Stomach smooth muscle (tissue), 2 donors: ENCODE data around the gene MAP2K5.

Source experiments
- H3K27ac ChIP-seq: one replicate; pipeline ENCODE4 v1.7.0; 2013; ENCODE audit warnings: mild to moderate bottlenecking, low read length, inconsistent platforms
- H3K27me3 ChIP-seq, 2 donors: one replicate each; pipeline ENCODE4 v1.7.0; 2013; ENCODE audit warnings: low read length in 2 of 2; ENCODE audit not compliant: insufficient read depth in 2 of 2, control insufficient read depth in 1 of 2
- H3K36me3 ChIP-seq, 2 donors: one replicate each; pipeline ENCODE4 v1.7.0; 2013; ENCODE audit warnings: low read length in 2 of 2; ENCODE audit not compliant: control insufficient read depth in 2 of 2, insufficient read depth in 2 of 2
- H3K4me1 ChIP-seq: one replicate; pipeline ENCODE4 v1.7.0; 2013; ENCODE audit warnings: low read length; ENCODE audit not compliant: control insufficient read depth, insufficient read depth
- H3K4me3 ChIP-seq, 2 donors: one replicate each; pipeline ENCODE4 v1.7.0; 2013; ENCODE audit warnings: low read length in 2 of 2
- H3K9ac ChIP-seq, 2 donors: one replicate each; pipeline ENCODE4 v1.7.0; 2013; ENCODE audit warnings: low read length in 2 of 2, mild to moderate bottlenecking in 1 of 2
- H3K9me3 ChIP-seq, 2 donors: one replicate each; pipeline ENCODE4 v1.7.0; 2013; ENCODE audit warnings: low read length in 2 of 2; ENCODE audit not compliant: control insufficient read depth in 2 of 2
- donor health status: healthy.
- donor health status: Pancreatic carcinoma.

The MAP2K5 gene

DNA sequence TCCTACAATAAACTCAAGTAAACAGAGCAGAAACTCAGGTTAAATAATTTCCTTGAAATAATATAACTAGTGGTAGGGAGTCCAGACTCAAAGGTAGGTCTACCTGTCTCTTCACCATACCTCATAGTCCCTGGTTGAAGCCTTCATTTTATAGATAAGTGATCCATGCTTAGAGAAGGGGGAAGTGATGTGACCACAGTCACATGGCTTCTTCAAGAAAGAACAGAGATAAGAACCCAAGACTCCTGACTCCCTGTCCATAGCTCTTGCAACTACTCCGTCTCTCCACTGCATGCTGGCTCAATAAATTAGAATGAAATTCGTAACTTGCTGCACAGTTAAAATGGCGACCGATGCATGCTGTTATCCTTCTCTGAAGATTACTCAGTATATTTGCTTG, 32.6 kb upstream of the MAP2K5 start:
- no peak overlapping the region for H3K27ac ChIP-seq
- no peak overlapping the region for H3K9ac ChIP-seq
- no peaks in the 10 kb centered on the region for H3K4me1 ChIP-seq
- peaks cover 14 to 16% of the 10 kb centered on the region in 2 donors for H3K36me3 ChIP-seq
- H3K4me3 ChIP-seq, result no peak overlapping the region
- H3K9me3 ChIP-seq, result no peaks in the 10 kb centered on the region
- no peaks in the 10 kb centered on the region for H3K27me3 ChIP-seq

DNA sequence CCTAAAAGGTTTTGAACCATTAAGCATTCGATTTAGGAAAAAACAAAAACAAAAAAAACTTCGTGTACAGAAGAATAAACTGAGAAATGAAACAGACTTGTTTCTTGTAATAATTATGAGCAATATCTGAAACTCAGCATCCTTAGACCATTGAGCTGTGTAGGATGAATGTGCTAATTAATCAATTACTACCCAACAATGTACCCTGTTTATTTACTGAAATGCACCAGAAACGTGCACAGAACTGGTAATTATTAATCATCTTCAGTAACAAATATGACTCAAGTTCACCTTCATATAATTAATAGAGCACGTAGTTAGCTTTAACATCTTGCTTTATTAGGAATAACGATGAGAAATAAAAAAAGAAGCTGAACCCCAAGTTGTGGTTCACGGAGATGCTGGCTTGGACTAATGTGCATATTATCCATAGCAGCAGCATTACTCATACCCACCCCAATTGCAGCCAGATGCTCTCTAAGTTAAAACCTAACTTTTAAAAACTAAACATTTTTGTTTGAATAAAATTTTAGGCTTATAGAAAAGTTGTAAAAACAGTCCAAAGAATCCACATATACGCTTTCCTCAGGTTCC, 31.8 kb upstream of the MAP2K5 start:
- Histone ChIP-seq H3K9me3 (no peaks in the 10 kb centered on the region), H3K27ac (no peak overlapping the region), H3K4me1 (no peaks in the 10 kb centered on the region), H3K36me3 (peaks cover 14 to 16% of the 10 kb centered on the region in 2 donors), H3K4me3 (no peak overlapping the region), H3K27me3 (no peaks in the 10 kb centered on the region), H3K9ac (no peak overlapping the region)

DNA sequence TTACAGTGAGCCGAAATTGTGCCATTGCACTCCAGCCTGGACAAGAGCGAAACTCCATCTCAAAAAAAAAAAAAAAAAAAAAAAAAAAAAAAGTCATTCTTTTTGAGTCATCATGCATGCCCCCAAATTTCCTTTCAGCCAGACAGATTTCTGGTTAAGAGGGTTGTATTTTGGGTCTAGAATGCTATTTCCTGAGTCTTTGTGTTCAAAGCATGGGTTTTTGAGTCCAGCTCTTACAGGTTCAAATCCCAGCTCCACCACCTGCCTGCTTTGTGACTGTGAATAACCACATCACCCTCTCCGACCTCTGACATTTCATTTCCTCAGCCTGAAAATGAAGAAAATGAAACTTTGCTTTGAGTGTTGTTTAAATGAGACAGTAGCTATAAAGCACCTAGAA, 30.9 kb upstream of the MAP2K5 start:
- no peaks in the 10 kb centered on the region for H3K9me3 ChIP-seq
- no peak overlapping the region for H3K27ac ChIP-seq
- H3K9ac ChIP-seq, result no peak overlapping the region
- H3K27me3 ChIP-seq, result no peaks in the 10 kb centered on the region
- H3K4me3 ChIP-seq, result no peak overlapping the region
- H3K4me1 ChIP-seq, result no peaks in the 10 kb centered on the region
- H3K36me3 ChIP-seq, result peaks cover 14 to 16% of the 10 kb centered on the region in 2 donors

DNA sequence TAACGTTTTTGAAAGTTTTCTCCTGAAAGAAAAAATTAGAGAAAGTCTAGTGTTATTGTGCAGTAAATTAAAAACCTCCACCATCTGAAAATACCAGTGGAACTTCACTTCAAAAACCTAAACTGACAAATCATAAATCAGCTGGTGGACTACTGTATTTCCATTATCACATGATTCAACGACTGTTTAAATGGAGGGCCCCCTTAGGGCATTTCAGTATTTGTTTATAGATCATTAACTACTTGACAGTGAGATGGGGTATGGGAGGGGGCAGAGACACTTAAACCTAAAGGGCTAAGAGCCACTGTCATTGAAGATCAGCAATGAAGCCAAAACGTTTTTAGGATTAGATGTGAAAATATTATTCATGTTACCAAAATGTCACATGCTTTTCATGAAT, 30.4 kb upstream of the MAP2K5 start:
- no peak overlapping the region for H3K27ac ChIP-seq
- no peaks in the 10 kb centered on the region for H3K27me3 ChIP-seq
- H3K4me3 ChIP-seq, result no peak overlapping the region
- H3K4me1 ChIP-seq, result no peaks in the 10 kb centered on the region
- H3K9me3 ChIP-seq, result no peaks in the 10 kb centered on the region
- H3K9ac ChIP-seq, result no peak overlapping the region
- H3K36me3 ChIP-seq, result peaks cover 14 to 16% of the 10 kb centered on the region in 2 donors

DNA sequence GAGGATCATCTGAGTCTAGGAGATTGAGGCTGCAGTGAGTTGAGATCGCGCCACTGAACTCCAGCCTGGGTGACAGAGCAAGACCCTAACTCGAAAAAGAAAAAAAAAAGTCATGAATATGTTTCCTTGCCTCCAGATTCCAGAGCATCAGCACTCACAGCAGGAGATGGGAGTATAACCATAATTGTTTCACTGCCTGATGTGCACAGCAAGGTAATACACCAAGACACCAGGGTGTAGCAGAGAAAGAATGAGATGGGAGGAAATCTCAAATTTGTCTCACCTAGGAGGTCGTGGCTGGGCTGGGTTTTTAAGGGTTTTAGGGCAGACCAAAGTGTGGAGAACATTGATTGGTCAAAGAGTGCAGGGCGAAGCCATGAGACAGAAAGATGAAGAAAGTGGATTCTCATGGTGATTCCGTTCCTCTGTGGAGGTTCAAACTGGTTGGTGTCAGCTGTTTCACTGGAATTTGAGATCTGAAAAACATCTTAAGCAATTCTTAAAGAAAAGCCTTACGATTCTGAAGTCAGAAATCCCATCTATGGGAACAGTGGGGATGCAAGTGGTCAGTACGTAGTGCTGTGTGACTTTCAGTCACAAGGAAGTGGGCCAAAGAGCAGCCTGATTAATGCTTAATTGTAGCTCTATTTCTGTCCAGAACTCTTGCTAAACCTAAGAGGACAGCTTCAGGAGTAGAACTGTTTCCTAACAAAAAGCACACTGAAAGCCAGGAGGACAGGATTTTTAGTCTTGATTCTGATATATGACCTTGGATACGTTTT, 29.4 kb upstream of the MAP2K5 start:
- Histone ChIP-seq H3K4me3 (no peak overlapping the region), H3K27ac (no peak overlapping the region), H3K27me3 (no peaks in the 10 kb centered on the region), H3K36me3 (peaks cover 14 to 16% of the 10 kb centered on the region in 2 donors), H3K9ac (no peak overlapping the region), H3K9me3 (no peaks in the 10 kb centered on the region), H3K4me1 (no peaks in the 10 kb centered on the region)

DNA sequence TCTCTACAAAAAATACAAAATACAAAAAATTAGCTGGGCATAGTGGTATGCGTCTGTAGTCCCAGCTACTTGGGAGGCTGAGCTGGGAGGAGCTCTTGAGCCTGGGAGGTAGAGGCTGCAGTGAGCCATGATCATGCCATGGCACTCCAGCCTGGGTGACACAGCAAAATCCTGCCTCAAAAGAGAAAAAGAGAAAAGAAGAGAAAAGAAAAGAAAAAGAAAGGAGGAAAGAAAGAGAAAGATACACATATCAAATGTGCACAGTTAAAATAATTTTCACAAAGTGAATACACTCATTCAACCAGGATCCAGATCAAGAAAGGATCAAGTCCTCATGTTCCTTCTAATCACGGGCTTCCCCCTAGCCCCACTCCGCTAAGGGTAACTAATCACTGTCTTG, 27.4 kb upstream of the MAP2K5 start:
- Histone ChIP-seq H3K4me3 (no peak overlapping the region), H3K4me1 (no peaks in the 10 kb centered on the region), H3K27ac (no peak overlapping the region), H3K27me3 (no peaks in the 10 kb centered on the region), H3K9ac (no peak overlapping the region), H3K36me3 (peaks cover 12 to 16% of the 10 kb centered on the region in 2 donors), H3K9me3 (no peaks in the 10 kb centered on the region)

DNA sequence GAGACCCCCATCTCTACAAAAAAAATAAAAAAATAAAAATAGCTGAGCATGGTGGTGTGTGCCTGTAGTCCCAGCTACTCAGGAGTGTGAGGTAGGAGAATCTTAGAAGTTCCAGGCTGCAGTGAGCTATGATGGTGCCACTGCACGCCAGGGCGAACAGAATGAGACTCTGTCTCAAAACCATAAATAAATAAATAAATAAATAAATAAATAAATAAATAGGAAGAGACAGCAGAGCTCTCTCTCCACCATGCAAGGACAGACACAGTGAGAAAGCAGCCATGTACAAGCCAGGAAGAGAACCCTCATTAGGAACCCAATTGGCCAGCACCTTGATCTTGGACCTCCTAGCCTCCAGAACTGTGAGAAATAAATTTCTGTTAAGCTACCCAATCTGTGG, 26.9 kb upstream of the MAP2K5 start:
- Histone ChIP-seq H3K9ac (no peak overlapping the region), H3K9me3 (no peaks in the 10 kb centered on the region), H3K27me3 (no peaks in the 10 kb centered on the region), H3K4me1 (no peaks in the 10 kb centered on the region), H3K27ac (no peak overlapping the region), H3K4me3 (no peak overlapping the region), H3K36me3 (peaks cover 10 to 16% of the 10 kb centered on the region in 2 donors)

DNA sequence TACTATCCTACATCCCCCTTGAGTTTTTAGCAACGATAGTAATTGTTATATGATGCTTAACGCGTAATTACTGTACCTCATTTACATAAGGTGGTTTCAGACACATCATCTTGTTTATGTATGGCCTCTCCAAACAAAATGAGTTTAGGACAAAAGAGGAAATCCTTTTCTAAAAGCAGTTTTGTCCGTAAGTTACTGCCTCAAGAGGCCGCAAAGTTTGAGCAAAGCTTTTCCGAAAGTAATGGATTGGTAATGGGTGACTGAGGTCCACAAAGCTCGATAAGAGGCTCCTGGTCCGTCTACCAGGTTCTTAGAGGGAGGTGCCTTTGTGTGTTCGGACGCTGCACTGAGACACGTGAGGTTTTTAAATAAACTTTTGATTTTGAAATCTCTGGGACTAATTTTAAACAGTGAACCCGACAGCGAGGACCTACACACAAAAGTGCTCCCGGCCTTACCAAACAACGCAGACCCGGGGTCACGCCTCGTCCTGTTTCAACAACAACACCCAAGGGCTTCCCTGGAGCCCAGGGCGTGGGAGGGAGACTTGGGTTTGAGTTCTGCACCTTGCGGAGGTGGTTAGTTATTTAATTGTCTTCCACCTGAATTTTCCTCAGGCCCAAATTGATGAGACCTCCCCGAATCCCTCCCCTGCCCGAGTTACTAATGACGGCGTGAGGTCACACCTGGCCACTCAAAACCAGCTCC, 22.0 kb upstream of the MAP2K5 start:
- H3K9ac ChIP-seq, result peak overlapping the region; percentile 86 to 93
- H3K27ac ChIP-seq, result peak overlapping the region; percentile 68
- H3K9me3 ChIP-seq, result no peaks in the 10 kb centered on the region
- no peaks in the 10 kb centered on the region for H3K27me3 ChIP-seq
- no peaks in the 10 kb centered on the region for H3K4me1 ChIP-seq
- no peaks in the 10 kb centered on the region for H3K36me3 ChIP-seq
- peak overlapping the region; percentile 92 to 96 for H3K4me3 ChIP-seq

DNA sequence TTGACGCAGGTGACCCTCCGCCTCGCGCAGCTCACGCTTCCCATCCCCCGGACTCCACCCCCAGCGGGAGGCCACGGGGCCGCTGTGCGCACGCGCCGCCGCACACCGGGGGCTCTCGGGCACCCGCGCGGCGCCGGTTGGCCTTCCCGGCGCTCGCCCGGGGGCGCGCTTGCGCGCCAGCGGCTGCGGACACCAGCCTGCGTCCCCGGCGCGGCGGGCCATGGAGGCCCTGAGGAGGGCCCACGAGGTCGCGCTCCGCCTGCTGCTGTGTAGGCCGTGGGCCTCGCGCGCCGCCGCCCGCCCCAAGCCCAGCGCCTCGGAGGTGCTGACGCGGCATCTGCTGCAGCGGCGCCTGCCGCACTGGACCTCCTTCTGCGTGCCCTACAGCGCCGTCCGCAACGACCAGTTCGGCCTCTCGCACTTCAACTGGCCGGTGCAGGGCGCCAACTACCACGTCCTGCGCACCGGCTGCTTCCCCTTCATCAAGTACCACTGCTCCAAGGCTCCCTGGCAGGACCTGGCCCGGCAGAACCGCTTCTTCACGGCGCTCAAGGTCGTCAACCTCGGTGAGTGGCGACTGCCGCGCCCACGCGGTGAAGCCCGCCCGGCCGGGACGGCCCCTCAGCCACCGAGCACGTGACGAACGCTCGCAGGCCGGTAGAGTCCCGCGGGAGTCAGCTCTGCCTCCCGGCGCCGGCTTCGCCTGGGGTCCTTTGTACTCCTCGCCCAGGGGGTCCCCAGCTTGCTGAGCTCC, 21.3 kb upstream of the MAP2K5 start, which contains the start of gene C15orf61:
TSS of gene C15orf61 (plus strand) at position 103 of the 754 bp plus-strand sequence. CDS start at position 221, 118 bp downstream.
- Histone ChIP-seq H3K9ac (peak within 1 kb of the TSS; percentile 86 to 93), H3K27ac (peak within 1 kb of the TSS; percentile 88), H3K4me3 (peak within 1 kb of the TSS; percentile 92 to 96), H3K36me3 (no peaks in the 10 kb centered on the region), H3K9me3 (no peaks in the 10 kb centered on the region), H3K27me3 (no peaks in the 10 kb centered on the region), H3K4me1 (no peaks in the 10 kb centered on the region)

DNA sequence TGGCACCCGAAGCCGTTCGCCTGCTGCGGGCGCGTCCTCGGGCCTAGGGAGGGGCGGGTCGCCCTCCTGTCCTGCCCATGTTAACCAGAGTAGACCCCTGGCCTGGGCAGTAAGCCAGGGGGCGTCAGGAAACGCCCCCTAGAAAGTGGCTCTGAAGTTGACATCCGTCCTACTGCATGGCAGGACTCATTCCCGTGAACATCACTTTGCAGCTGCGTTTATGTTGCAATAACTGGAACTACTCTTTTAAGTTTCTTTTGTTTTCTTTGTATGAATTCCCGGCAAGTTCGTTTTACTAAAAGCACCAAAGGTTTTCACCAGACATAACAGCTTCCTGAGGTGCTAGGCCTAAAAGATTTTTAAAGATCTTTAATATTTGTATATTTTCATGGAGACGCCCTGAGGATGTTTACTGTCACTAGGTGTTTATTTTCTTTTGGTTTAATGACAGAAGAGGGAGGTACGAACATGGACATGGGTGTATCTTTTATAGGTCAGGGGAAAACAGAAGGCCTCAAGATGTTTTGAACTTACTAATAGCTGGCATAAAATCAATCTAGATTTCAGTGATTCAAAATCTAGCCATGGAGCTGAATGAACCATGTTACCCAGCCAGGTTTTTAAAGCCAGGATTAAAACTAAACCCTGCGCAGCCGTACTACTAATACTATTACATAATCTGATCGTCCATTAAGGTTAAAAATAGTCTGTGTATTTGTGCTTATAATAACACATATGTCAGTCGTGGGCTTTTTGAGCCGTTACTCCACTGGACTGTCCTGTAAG, 20.5 kb upstream of the MAP2K5 start:
- Histone ChIP-seq H3K36me3 (no peaks in the 10 kb centered on the region), H3K9me3 (no peaks in the 10 kb centered on the region), H3K27me3 (no peaks in the 10 kb centered on the region), H3K27ac (peak overlapping the region; percentile 88), H3K4me1 (no peaks in the 10 kb centered on the region), H3K9ac (peak overlapping the region; percentile 85 to 93), H3K4me3 (peak overlapping the region; percentile 92 to 95)
